Suprapubic skin (tissue), 4 donors: Measurements from ENCODE around the gene FIBP. TPM values are rescaled to one million over a fixed set of nuclear protein-coding genes. Genes with fewer than 3 reads are reported as not detected.

ENCODE experiments used
- DNase-seq, 2 donors: peaks; one replicate each; pipeline ENCODE4 v3.0.0-alpha.2; 2019; ENCODE audit warnings: low spot score in 2 of 2
- H3K27ac ChIP-seq: fragments of 200-600 bp; sonication (generic); one replicate; pipeline ENCODE4 v1.5.1; 2019
- H3K27me3 ChIP-seq: fragments of 200-600 bp; sonication (generic); one replicate; pipeline ENCODE4 v1.5.1; 2019
- H3K36me3 ChIP-seq: fragments of 200-600 bp; sonication (generic); one replicate; pipeline ENCODE4 v1.5.1; 2019
- H3K4me1 ChIP-seq: fragments of 200-600 bp; sonication (generic); one replicate; pipeline ENCODE4 v1.5.1; 2019
- H3K4me3 ChIP-seq: fragments of 200-600 bp; sonication (generic); one replicate; pipeline ENCODE4 v1.5.1; 2019; ENCODE audit warnings: mild to moderate bottlenecking
- H3K9me3 ChIP-seq: fragments of 200-600 bp; sonication (generic); one replicate; pipeline ENCODE4 v1.5.1; 2019
- CTCF ChIP-seq, 2 donors: fragments of 200-600 bp in 1 of 2; fragments of 450-650 bp in 1 of 2; sonication (generic) in 1 of 2; IDR thresholded peaks; one replicate each; pipeline ENCODE4 v1.5.1; 2016 to 2019; ENCODE audit warnings: antibody characterized with exemption in 2 of 2, mild to moderate bottlenecking in 1 of 2, moderate library complexity in 1 of 2
- EP300 ChIP-seq: sonication (generic); formaldehyde crosslinking; IDR thresholded peaks from one replicate; pipeline ENCODE4 v1.6.1; 2017; ENCODE audit warnings: antibody characterized with exemption
- POLR2A ChIP-seq, 2 donors: fragments of 450-650 bp; IDR thresholded peaks; one replicate each; pipeline ENCODE4 v1.6.1; 2017; ENCODE audit warnings: antibody characterized with exemption in 2 of 2, mild to moderate bottlenecking in 2 of 2, moderate library complexity in 2 of 2
- POLR2AphosphoS5 ChIP-seq, 3 donors: sonication (generic); formaldehyde crosslinking; IDR thresholded peaks; one replicate each; pipeline ENCODE4 v1.6.1; 2017; ENCODE audit warnings: antibody characterized with exemption in 3 of 3
- WGBS: methylation state at CpG from one replicate; pipeline ENCODE4 v1.1.5; 2018; 5-methylcytosine and 5-hydroxymethylcytosine counted together
- total RNA-seq, 4 donors: library from RNA; depleted of rRNA; stranded (reverse); fragments of >200 nt; gene quantifications; one replicate each; pipeline ENCODE4 v1.1.0, GENCODE V29; 2016

FIBP gene
- total RNA-seq, 4 donors from 2014 or later, result 46.9 to 89.3 (median 74.6) TPM

DNA sequence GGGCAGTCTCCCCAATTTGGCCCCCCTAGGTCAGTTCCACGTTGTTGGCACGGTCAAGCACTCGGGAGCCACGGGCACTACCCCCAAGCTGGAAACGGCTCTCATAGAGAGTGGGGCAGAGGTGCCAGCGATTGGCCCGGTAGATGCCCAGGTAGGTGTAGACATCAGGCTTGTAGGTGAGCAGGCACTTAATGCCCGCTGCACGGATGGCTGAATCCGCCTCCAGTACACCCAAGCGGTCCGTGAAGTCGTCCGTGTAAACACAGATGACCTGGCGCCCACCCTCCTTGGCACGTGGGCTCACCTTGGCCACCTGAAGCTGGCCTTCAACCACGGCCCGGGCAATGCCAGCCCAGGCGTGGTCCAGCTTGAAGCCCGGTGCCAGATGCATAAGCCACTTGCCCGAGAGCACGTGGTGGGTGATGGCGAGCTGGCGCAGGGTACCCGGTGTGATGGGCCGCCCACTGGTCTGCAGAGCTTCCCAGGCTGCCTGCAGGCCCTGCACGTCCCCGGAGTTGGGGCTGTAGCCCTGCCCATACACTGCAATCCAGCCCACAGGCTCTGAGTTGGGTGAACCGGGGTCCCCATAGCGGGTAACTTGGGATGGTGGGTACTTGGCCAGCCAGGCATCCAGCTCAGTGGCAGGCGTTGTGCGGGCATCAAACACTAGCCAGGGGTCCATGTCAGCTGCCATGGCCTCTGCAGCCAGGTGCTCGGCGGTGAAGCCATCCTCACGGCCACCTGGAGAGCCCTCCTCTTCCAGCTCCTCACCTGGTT lies 29.4 kb upstream of the FIBP start:
- Histone ChIP-seq H3K27me3 (no peaks in the 10 kb centered on the region), H3K9me3 (no peaks in the 10 kb centered on the region), H3K4me3 (peak overlapping the region; percentile 90), H3K27ac (peak overlapping the region; percentile 98), H3K4me1 (peaks cover 74% of the 10 kb centered on the region), H3K36me3 (peaks cover 10% of the 10 kb centered on the region)
- TF ChIP-seq CTCF (IDR thresholded peaks at IDR 0.05) (no peak), EP300 (no peak), POLR2A (IDR thresholded peaks at IDR 0.05) (no peak), POLR2AphosphoS5 (IDR thresholded peaks at IDR 0.05) (no peak)
- DNase-seq, result peak in 1 of 2 donors; percentile 74
- no CpG with 5 or more reads among the region's 35 CpGs for WGBS

- Histone ChIP-seq H3K9me3 (no peaks in the 10 kb centered on the region), H3K4me1 (peaks cover 76% of the 10 kb centered on the region), H3K36me3 (peaks cover 4% of the 10 kb centered on the region), H3K4me3 (peak overlapping the region; percentile 90), H3K27ac (peak overlapping the region; percentile 81), H3K27me3 (no peaks in the 10 kb centered on the region)
- DNase-seq, result no peak
- TF ChIP-seq CTCF (IDR thresholded peaks at IDR 0.05) (no peak), POLR2AphosphoS5 (IDR thresholded peaks at IDR 0.05) (no peak), EP300 (no peak), POLR2A (IDR thresholded peaks at IDR 0.05) (no peak)
- 73% methylated on average over 3 of the region's 3 CpGs for WGBS
Observed at GRCh38 chr11:65917077-65917433, 28.8 kb upstream of the FIBP start.

DNA sequence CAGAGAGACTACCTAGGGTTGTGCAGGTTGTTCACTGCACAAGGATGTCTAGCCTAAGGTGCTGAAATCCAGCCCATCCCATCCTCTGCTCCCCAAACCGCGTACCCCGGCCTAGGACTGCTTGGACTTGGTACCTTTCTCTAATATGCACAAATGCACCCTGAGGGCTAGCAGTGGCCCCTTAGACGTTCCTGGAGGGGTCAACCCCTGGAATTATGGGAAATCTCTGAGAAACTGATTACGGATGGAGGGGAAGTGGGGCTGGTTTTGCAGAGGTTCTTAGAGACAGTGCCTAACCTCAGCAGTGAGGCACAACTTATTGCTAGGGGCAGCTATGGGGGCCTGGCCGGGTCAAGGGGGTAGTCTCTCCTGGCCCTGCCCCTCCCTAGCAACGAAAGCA lies 28.1 kb upstream of the FIBP start:
- no peak for TF ChIP-seq EP300
- TF ChIP-seq POLR2A (IDR thresholded peaks at IDR 0.05), result no peak
- no peak for TF ChIP-seq POLR2AphosphoS5 (IDR thresholded peaks at IDR 0.05)
- no peak for TF ChIP-seq CTCF (IDR thresholded peaks at IDR 0.05)
- Histone ChIP-seq H3K4me3 (peak overlapping the region; percentile 6), H3K36me3 (no peaks in the 10 kb centered on the region), H3K9me3 (no peaks in the 10 kb centered on the region), H3K4me1 (peaks cover 82% of the 10 kb centered on the region), H3K27ac (peak overlapping the region; percentile 81), H3K27me3 (no peaks in the 10 kb centered on the region)
- peak in 1 of 2 donors; percentile 76 for DNase-seq
- 60% methylated on average over 3 of the region's 7 CpGs for WGBS

DNA sequence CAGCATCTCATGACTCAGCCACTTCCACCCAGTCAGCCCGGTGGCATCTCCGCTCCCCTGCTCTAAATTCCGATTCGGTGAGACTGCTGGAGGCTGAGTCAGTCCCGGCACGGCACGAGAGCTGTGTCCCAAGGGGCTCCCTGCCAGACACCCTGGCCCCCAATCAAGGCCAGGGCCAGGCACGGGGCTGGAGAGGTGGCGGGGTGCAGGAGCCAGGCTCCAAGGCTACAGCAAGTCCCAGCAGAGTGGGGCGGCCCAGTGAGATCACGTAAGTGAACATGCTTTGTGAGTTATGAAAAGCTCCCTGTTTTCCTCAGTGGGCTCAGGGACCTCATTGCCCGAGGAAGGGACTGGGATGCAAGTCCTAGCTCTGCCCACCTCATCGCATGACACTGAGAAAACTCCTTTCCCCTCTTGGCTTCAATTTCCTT lies 27.6 kb upstream of the FIBP start:
- Histone ChIP-seq H3K4me1 (peaks cover 81% of the 10 kb centered on the region), H3K4me3 (peak overlapping the region; percentile 6), H3K9me3 (no peaks in the 10 kb centered on the region), H3K36me3 (no peaks in the 10 kb centered on the region), H3K27me3 (no peaks in the 10 kb centered on the region), H3K27ac (peak overlapping the region; percentile 81)
- peak; percentile 93 to 94 for DNase-seq
- 5% methylated on average over 5 of the region's 13 CpGs for WGBS
- TF ChIP-seq CTCF (IDR thresholded peaks at IDR 0.05), result no peak
- peak in 1 of 3 donors; percentile 76 for TF ChIP-seq POLR2AphosphoS5 (IDR thresholded peaks at IDR 0.05)
- peak in 1 of 2 donors; percentile 12 for TF ChIP-seq POLR2A (IDR thresholded peaks at IDR 0.05)
- no peak for TF ChIP-seq EP300

GRCh38 chr11:65915101-65915820 lies 27.0 kb upstream of the FIBP start:
- Histone ChIP-seq H3K36me3 (no peaks in the 10 kb centered on the region), H3K9me3 (no peaks in the 10 kb centered on the region), H3K4me3 (peak overlapping the region; percentile 6), H3K27me3 (no peaks in the 10 kb centered on the region), H3K4me1 (peaks cover 76% of the 10 kb centered on the region), H3K27ac (peak overlapping the region; percentile 81)
- peak in 1 of 2 donors; percentile 73 for DNase-seq
- TF ChIP-seq EP300 (no peak), POLR2AphosphoS5 (IDR thresholded peaks at IDR 0.05) (no peak), CTCF (IDR thresholded peaks at IDR 0.05) (no peak), POLR2A (IDR thresholded peaks at IDR 0.05) (no peak)
- WGBS, result 52% methylated on average over 7 of the region's 10 CpGs
